Measurements from ENCODE around the gene SRPX.

SRPX gene

GRCh38 chrX:38247051-38247450, 26.4 kb upstream of the SRPX start:
- TF ChIP-seq CTCF (IDR thresholded peaks at IDR 0.05; ENCODE audit: low read depth, low read length), result no peak
- H3K4me3 ChIP-seq (ENCODE audit: low read depth, low read length), result no peak overlapping the region

- no peak for TF ChIP-seq CTCF (IDR thresholded peaks at IDR 0.05; ENCODE audit: low read depth, low read length)
Measured at GRCh38 chrX:38240541-38240940, 19.9 kb upstream of the SRPX start.

GRCh38 chrX:38236901-38237615, 16.4 kb upstream of the SRPX start:
- no peak overlapping the region for H3K4me3 ChIP-seq (ENCODE audit: low read depth, low read length)
- no peak for TF ChIP-seq CTCF (IDR thresholded peaks at IDR 0.05; ENCODE audit: low read depth, low read length)

More at GRCh38 chrX:38240541-38240940, 19.9 kb upstream of the SRPX start:
- no peak overlapping the region for H3K4me3 ChIP-seq (ENCODE audit: low read depth, low read length)

GRCh38 chrX:38233891-38234667, 13.4 kb upstream of the SRPX start:
- TF ChIP-seq CTCF (IDR thresholded peaks at IDR 0.05; ENCODE audit: low read depth, low read length), result no peak
- H3K4me3 ChIP-seq (ENCODE audit: low read depth, low read length), result no peak overlapping the region

- no peak for TF ChIP-seq CTCF (IDR thresholded peaks at IDR 0.05; ENCODE audit: low read depth, low read length)
- H3K4me3 ChIP-seq (ENCODE audit: low read depth, low read length), result no peak overlapping the region
Measured at GRCh38 chrX:38232079-38232686, 11.5 kb upstream of the SRPX start.

- peak overlapping the region; percentile 33 for H3K4me3 ChIP-seq (ENCODE audit: low read depth, low read length)
- no peak for TF ChIP-seq CTCF (IDR thresholded peaks at IDR 0.05; ENCODE audit: low read depth, low read length)
Measured at GRCh38 chrX:38225093-38225492, 4.4 kb upstream of the SRPX start.

GRCh38 chrX:38224160-38224559, 3.5 kb upstream of the SRPX start:
- H3K4me3 ChIP-seq (ENCODE audit: low read depth, low read length), result no peak overlapping the region
- no peak for TF ChIP-seq CTCF (IDR thresholded peaks at IDR 0.05; ENCODE audit: low read depth, low read length)
